PC-9 (cell line): ENCODE measurements around the gene FSIP1. TPM values are rescaled to one million over a fixed set of nuclear protein-coding genes. Genes with fewer than 3 reads are reported as not detected.

ENCODE experiments used
- BruUV-seq: library from RNA; stranded (reverse); fragments of 400-500 nt; replicated peaks from 2 replicates; lab custom pipeline; 2021; lab: Mats Ljungman, UMichigan
- CTCF ChIA-PET: fragments of 300-600 bp; sonication (Branson Sonifier 250); formaldehyde crosslinking; loops from one replicate; lab custom pipeline; 2022; ENCODE audit warnings: antibody characterized with exemption; lab: Charles Lee
- POLR2A ChIA-PET: fragments of 300-600 bp; sonication (Branson Sonifier 250); formaldehyde crosslinking; loops from one replicate; lab custom pipeline; 2022; ENCODE audit warnings: antibody characterized with exemption; ENCODE audit not compliant: unreplicated experiment; lab: Charles Lee
- DNase-seq, 2 experiments: peaks; one replicate each; pipeline versions ENCODE4 v3.0.0 to v3.0.0-alpha.2; 2015 to 2022; ENCODE audit warnings: mixed read lengths in 1 of 2
- H2AFZ ChIP-seq: fragments of 200-600 bp; sonication (generic); 2 replicates; pipeline ENCODE4 v1.8.1; 2017; ENCODE audit warnings: antibody characterized with exemption
- H3F3A ChIP-seq: fragments of 200-600 bp; sonication (generic); 2 replicates; pipeline ENCODE4 v1.8.1; 2017; ENCODE audit warnings: antibody characterized with exemption, mild to moderate bottlenecking, low read depth; ENCODE audit not compliant: insufficient read depth
- H3K27ac ChIP-seq: fragments of 200-600 bp; sonication (generic); 2 replicates; pipeline ENCODE4 v1.6.1; 2016; ENCODE audit warnings: mixed run types
- H3K27me3 ChIP-seq: fragments of 200-600 bp; sonication (generic); 2 replicates; pipeline ENCODE4 v1.6.1; 2016; ENCODE audit warnings: low read depth, mixed run types; ENCODE audit not compliant: insufficient read depth
- H3K36me3 ChIP-seq: fragments of 200-600 bp; sonication (generic); 2 replicates; pipeline ENCODE4 v1.6.1; 2016; ENCODE audit warnings: low read depth, mixed run types
- H3K4me1 ChIP-seq: fragments of 200-600 bp; sonication (generic); replicated peaks from 2 replicates; pipeline ENCODE4 v1.6.1; 2016; ENCODE audit warnings: mixed run types; ENCODE audit not compliant: insufficient read depth
- H3K4me2 ChIP-seq: fragments of 200-600 bp; sonication (generic); 2 replicates; pipeline ENCODE4 v1.6.1; 2017; ENCODE audit warnings: mixed run types
- H3K4me3 ChIP-seq: fragments of 200-600 bp; sonication (generic); 2 replicates; pipeline ENCODE4 v1.6.1; 2016; ENCODE audit warnings: mixed run types
- H3K79me2 ChIP-seq: fragments of 200-600 bp; sonication (generic); 2 replicates; pipeline ENCODE4 v1.6.1; 2017; ENCODE audit warnings: low read depth, mixed run types
- H3K9me2 ChIP-seq: fragments of 200-600 bp; sonication (generic); 2 replicates; pipeline ENCODE4 v1.8.1; 2017; ENCODE audit warnings: mild to moderate bottlenecking; ENCODE audit not compliant: insufficient read depth
- H3K9me3 ChIP-seq: fragments of 200-600 bp; sonication (generic); 2 replicates; pipeline ENCODE4 v1.8.1; 2016; ENCODE audit warnings: low read depth; ENCODE audit not compliant: insufficient read depth
- H4K20me1 ChIP-seq: fragments of 200-600 bp; sonication (generic); 2 replicates; pipeline ENCODE4 v1.8.1; 2017; ENCODE audit not compliant: insufficient read depth
- EZH2 ChIP-seq: fragments of 200-600 bp; sonication (generic); IDR thresholded peaks from 2 replicates; pipeline ENCODE4 v1.8.0; 2017; ENCODE audit warnings: antibody characterized with exemption, low read depth
- intact Hi-C: fragments of 100-400 bp; cut with micrococcal nuclease; formaldehyde crosslinking; loops from one replicate; pipeline ENCODE4 v1.10.0; 2022; ENCODE audit not compliant: unreplicated experiment
- total RNA-seq: library from RNA; stranded (reverse); gene quantifications from 2 replicates; pipeline ENCODE4 v1.2.3, GENCODE V29; 2021
- TF ChIP-seq, protein P1 (sequence below): fragments of 200-600 bp; sonication (generic); conservative IDR thresholded peaks from 2 replicates; pipeline ENCODE4 v1.6.1; 2017; ENCODE audit warnings: mixed run types, antibody characterized with exemption, mild to moderate bottlenecking, moderate library complexity

Gene FSIP1
- total RNA-seq, 1 experiment from 2014 or later, result 1.2 TPM

DNA sequence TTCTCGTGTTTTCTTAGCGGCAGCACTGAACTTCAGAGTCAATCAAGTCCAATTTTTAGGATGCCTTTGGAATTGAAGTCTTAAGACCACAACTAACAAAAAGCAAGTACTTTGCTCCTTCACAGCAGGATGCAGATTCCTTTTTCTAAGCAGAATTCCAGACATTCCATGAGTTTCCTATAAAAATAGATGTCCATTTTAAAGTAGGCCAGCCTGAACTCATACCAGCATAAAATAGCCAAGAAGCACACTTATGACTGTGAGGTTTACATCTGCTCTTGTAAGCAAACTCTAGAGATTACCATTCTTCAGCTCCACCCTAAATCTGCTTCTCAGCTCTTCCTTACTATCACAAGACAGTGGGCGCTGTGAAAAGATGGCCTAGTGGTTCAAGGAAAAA is 116.0 kb downstream of the FSIP1 start:
- Histone ChIP-seq H2AFZ (no peak overlapping the region), H3K4me1 (0 out of 2 replicates have a peak, but pooled peaks cover 4% of the 10 kb centered on the region), H4K20me1 (no peaks in the 10 kb centered on the region), H3F3A (no peaks in the 10 kb centered on the region), H3K9me2 (no peaks in the 10 kb centered on the region; the same call in 1 of the 2 replicates), H3K36me3 (no peaks in the 10 kb centered on the region), H3K79me2 (no peaks in the 10 kb centered on the region), H3K27me3 (no peaks in the 10 kb centered on the region), H3K9me3 (no peaks in the 10 kb centered on the region), H3K4me3 (no peak overlapping the region), H3K4me2 (no peak overlapping the region), H3K27ac (no peak overlapping the region)
- intact Hi-C loops, result no loop called here
- POLR2A ChIA-PET, result no interaction called here
- no peak for DNase-seq
- CTCF ChIA-PET, result no interaction called here
- TF ChIP-seq EZH2, result no peak
- TF ChIP-seq, protein P1, sequence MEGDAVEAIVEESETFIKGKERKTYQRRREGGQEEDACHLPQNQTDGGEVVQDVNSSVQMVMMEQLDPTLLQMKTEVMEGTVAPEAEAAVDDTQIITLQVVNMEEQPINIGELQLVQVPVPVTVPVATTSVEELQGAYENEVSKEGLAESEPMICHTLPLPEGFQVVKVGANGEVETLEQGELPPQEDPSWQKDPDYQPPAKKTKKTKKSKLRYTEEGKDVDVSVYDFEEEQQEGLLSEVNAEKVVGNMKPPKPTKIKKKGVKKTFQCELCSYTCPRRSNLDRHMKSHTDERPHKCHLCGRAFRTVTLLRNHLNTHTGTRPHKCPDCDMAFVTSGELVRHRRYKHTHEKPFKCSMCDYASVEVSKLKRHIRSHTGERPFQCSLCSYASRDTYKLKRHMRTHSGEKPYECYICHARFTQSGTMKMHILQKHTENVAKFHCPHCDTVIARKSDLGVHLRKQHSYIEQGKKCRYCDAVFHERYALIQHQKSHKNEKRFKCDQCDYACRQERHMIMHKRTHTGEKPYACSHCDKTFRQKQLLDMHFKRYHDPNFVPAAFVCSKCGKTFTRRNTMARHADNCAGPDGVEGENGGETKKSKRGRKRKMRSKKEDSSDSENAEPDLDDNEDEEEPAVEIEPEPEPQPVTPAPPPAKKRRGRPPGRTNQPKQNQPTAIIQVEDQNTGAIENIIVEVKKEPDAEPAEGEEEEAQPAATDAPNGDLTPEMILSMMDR, result no peak
- BruUV-seq, result no TSS peak

DNA sequence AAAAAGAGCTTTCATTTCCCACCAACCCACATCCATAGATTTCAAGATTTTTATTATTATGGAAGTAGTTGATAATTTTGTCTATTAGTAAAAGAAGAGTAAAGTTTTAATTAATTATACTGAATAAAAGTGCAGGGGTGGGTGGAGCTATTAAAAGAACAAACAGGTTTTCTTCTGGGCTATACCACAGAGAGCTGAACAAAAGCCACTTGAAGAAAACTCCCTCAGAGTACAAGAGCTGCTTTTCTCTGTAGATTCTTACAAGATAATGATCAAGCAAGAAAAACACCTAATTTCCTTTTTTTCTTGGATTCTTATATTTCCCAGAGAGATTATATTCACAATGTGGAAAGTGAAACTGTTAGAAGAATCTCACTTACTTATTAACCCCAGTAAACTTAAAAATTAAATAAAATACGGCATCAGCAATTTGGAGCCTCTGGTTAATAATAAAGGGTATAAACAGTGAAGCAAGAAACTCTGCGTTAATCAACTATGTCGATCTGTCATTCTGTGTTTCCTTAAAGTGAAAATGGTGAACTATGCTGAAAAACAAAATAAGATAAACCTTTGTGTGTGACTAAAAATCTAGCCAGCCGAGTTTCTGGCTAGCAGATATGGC is 116.9 kb downstream of the FSIP1 start:
- H3F3A ChIP-seq, result no peaks in the 10 kb centered on the region
- H3K27ac ChIP-seq, result no peak overlapping the region
- TF ChIP-seq EZH2, result no peak
- TF ChIP-seq, protein P1, result no peak
- no peak overlapping the region for H3K4me2 ChIP-seq
- no peaks in the 10 kb centered on the region; the same call in 1 of the 2 replicates for H3K9me2 ChIP-seq
- ChIA-PET POLR2A (no interaction called here), CTCF (interaction anchor here (0.6 kb wide), 1 partner anchor 1188 kb away, joined by 3 read pairs; no protein-coding TSS in a partner anchor)
- BruUV-seq, result no TSS peak
- intact Hi-C loops, result no loop called here
- H3K36me3 ChIP-seq, result no peaks in the 10 kb centered on the region
- no peak overlapping the region for H2AFZ ChIP-seq
- H3K79me2 ChIP-seq, result no peaks in the 10 kb centered on the region
- no peaks in the 10 kb centered on the region for H4K20me1 ChIP-seq
- DNase-seq, result no peak
- no peak overlapping the region for H3K4me3 ChIP-seq
- H3K9me3 ChIP-seq, result no peaks in the 10 kb centered on the region
- 0 out of 2 replicates have a peak, but pooled peaks cover 7% of the 10 kb centered on the region for H3K4me1 ChIP-seq
- H3K27me3 ChIP-seq, result no peaks in the 10 kb centered on the region

DNA sequence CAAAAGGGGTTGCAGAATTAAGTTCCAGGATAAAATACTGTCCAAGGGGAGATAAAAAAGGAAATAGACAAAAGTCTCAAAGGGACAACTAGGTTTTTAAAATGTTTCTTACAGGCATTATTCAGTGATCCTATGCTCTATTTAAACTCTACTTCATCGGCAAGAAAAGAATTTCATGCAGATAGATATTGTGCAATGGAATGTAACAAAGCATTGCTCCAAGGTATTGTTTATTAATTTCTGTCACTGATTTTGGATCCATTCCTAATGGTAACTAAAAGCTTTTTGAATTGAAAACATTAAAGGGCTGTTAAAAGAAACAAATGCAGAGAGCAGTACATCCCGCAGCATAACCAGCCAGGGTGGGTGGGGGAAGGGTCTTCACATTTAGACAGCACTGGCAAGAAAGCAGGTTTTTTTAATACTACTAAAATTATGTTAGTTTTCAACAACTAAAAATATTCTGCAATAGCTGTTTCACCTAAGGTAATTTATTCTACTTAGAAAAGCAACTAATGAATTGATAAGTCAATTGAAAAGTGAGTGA is 118.9 kb downstream of the FSIP1 start:
- Histone ChIP-seq H3K27ac (no peak overlapping the region), H3K9me2 (no peaks in the 10 kb centered on the region; the same call in 1 of the 2 replicates), H4K20me1 (no peaks in the 10 kb centered on the region), H3K4me2 (no peak overlapping the region), H3K9me3 (no peaks in the 10 kb centered on the region), H2AFZ (no peak overlapping the region), H3K36me3 (no peaks in the 10 kb centered on the region), H3K4me3 (no peak overlapping the region), H3F3A (no peaks in the 10 kb centered on the region), H3K79me2 (no peaks in the 10 kb centered on the region), H3K4me1 (0 out of 2 replicates have a peak, but pooled peaks cover 7% of the 10 kb centered on the region), H3K27me3 (no peaks in the 10 kb centered on the region)
- TF ChIP-seq, protein P1, result no peak
- TF ChIP-seq EZH2, result no peak
- intact Hi-C loops, result no loop called here
- ChIA-PET CTCF (no interaction called here), POLR2A (no interaction called here)
- no TSS peak for BruUV-seq
- no peak for DNase-seq
